Keratinocyte (primary cell): ENCODE measurements around the gene ATIC. TPM values are rescaled to one million over a fixed set of nuclear protein-coding genes. Genes with fewer than 3 reads are reported as not detected.

Experiments
- DNase-seq: peaks from one replicate; pipeline ENCODE4 v3.0.0-alpha.2; 2011; ENCODE audit warnings: low read depth, missing footprints, low spot score
- FAIRE-seq: peaks from 2 replicates; lab custom pipeline; 2011; peaks lifted over from hg19 to GRCh38; lab: Jason Lieb, UNC
- H2AFZ ChIP-seq: 2 replicates; pipeline ENCODE4 v1.6.0; 2012; ENCODE audit warnings: low read length, control low read depth, inconsistent platforms; ENCODE audit not compliant: control insufficient read depth
- H3K27ac ChIP-seq: 2 replicates; pipeline ENCODE4 v1.5.1; 2011; ENCODE audit warnings: low read length; ENCODE audit not compliant: control insufficient read depth, insufficient read depth
- H3K27me3 ChIP-seq: 3 replicates; pipeline ENCODE4 v1.6.0; 2011; ENCODE audit warnings: low read length; ENCODE audit not compliant: control insufficient read depth, insufficient read depth; ENCODE audit errors: extremely low read depth
- H3K36me3 ChIP-seq, 2 experiments: 2 replicates in 1 of 2; 3 replicates in 1 of 2; pipeline ENCODE4 v1.5.1; 2011; ENCODE audit warnings: low read length in 2 of 2, mild to moderate bottlenecking in 1 of 2; ENCODE audit not compliant: control insufficient read depth in 2 of 2, insufficient read depth in 2 of 2; ENCODE audit errors: extremely low read depth in 1 of 2
- H3K4me1 ChIP-seq: 3 replicates; pipeline ENCODE4 v1.5.1; 2011; ENCODE audit warnings: low read length; ENCODE audit not compliant: control insufficient read depth, insufficient read depth; ENCODE audit errors: extremely low read depth
- H3K4me2 ChIP-seq: 3 replicates; pipeline ENCODE4 v1.6.0; 2011; ENCODE audit warnings: low read depth, low read length; ENCODE audit not compliant: control insufficient read depth, insufficient read depth; ENCODE audit errors: extremely low read depth
- H3K4me3 ChIP-seq, 3 experiments: fragments of 200-600 bp in 1 of 3; sonication (generic) in 1 of 3; 2 replicates in 2 of 3; 3 replicates in 1 of 3; pipeline ENCODE4 v1.5.1; 2011 to 2016; ENCODE audit warnings: low read length in 3 of 3, mild to moderate bottlenecking in 3 of 3, control low read depth in 2 of 3, inconsistent platforms in 1 of 3, low read depth in 1 of 3, mixed read lengths in 1 of 3, mixed run types in 1 of 3, moderate library complexity in 1 of 3; ENCODE audit not compliant: control insufficient read depth in 2 of 3, insufficient read depth in 2 of 3; ENCODE audit errors: extremely low read depth in 1 of 3
- H3K79me2 ChIP-seq: 2 replicates; pipeline ENCODE4 v1.6.0; 2012; ENCODE audit warnings: low read length; ENCODE audit not compliant: control insufficient read depth, insufficient read depth
- H3K9ac ChIP-seq: 3 replicates; pipeline ENCODE4 v1.6.0; 2011; ENCODE audit warnings: low read length; ENCODE audit not compliant: control insufficient read depth, insufficient read depth; ENCODE audit errors: extremely low read depth
- H3K9me1 ChIP-seq: 3 replicates; pipeline ENCODE4 v1.6.0; 2011; ENCODE audit warnings: low read length; ENCODE audit not compliant: control insufficient read depth, insufficient read depth; ENCODE audit errors: extremely low read depth
- H3K9me3 ChIP-seq: 2 replicates; pipeline ENCODE4 v1.5.1; 2012; ENCODE audit warnings: low read depth, low read length; ENCODE audit not compliant: control insufficient read depth
- H4K20me1 ChIP-seq: 3 replicates; pipeline ENCODE4 v1.6.0; 2011; ENCODE audit warnings: low read length; ENCODE audit not compliant: control insufficient read depth, insufficient read depth; ENCODE audit errors: extremely low read depth
- EZH2 ChIP-seq: IDR thresholded peaks from one replicate; pipeline ENCODE4 v1.6.1; 2012; ENCODE audit warnings: inconsistent platforms, mild to moderate bottlenecking, low read length, moderate library complexity
- dilution Hi-C: fragments of 300-500 bp; cut with MboI; formaldehyde crosslinking; loops from one replicate; pipeline ENCODE4 v1.7.0; 2020; ENCODE audit warnings: low sequenced_read_pairs; ENCODE audit not compliant: extremely low pct_ligation_motif_present
- polyA plus RNA-seq, 5 experiments: library from polyadenylated mRNA; depleted of rRNA in 3 of 5; stranded (reverse) in 3 of 5; stranded (forward) in 1 of 5; unstranded in 1 of 5; fragments of >200 nt; gene quantifications; 1 replicate in 1 of 5; 2 replicates in 3 of 5; 3 replicates in 1 of 5; pipeline versions ENCODE4 v1.2.1 to v1.2.3, GENCODE V29; 2011 to 2012; ENCODE audit warnings: missing spikeins in 2 of 5, low read depth in 1 of 5, low replicate concordance in 1 of 5
- TF ChIP-seq, protein P1 (sequence below), 3 experiments: IDR thresholded peaks in 1 of 3; conservative IDR thresholded peaks in 1 of 3; optimal IDR thresholded peaks in 1 of 3; 2 replicates in 2 of 3; 3 replicates in 1 of 3; pipeline versions ENCODE3 to v1.5.1; 2011; ENCODE audit warnings: low read length in 3 of 3, mild to moderate bottlenecking in 3 of 3, moderate library complexity in 2 of 3, control low read depth in 1 of 3, inconsistent platforms in 1 of 3; ENCODE audit not compliant: insufficient read depth in 2 of 3; ENCODE audit errors: extremely low read depth in 1 of 3

The ATIC gene
- polyA plus RNA-seq, 1 donor (not counting 4 experiments of a cell fraction or from before 2014, with no cell fraction given) = 110 TPM

DNA sequence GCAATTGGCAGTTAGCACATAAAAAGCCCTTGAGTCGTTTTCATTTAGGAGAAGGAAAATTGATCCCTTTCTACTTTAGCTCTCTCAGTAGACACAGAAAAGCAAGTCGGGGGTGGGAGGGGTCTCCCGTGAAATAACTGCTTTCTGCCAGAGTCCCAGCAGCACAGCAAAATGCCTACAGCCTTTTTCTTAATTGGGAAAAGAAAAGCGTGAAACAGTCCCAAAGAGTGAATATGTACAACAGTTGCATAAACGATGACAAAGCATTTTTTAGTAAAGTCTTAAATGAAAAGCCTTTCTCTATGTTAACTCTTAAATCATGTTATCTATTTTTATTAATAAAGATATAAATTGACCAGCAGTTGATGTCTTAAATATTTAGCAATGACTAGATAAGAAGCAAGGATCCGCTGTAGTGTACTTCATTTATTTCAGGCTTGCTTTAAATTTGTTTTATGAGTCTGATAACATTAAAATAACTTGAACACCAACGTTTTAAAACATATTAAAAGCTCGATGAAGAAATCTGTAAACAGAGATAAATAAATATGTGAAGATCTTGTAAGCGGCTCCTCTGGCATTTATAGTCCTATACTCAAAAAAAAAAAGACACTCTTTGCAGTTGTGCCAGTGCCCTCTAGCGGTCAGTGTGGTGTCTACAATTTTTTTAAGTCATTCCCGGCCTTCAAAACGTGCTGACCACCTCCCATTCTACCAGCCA, 42.3 kb upstream of the ATIC start:
- H3K9ac ChIP-seq = no peak overlapping the region
- peak overlapping the region; percentile 48 for H3K4me2 ChIP-seq
- FAIRE-seq (no peak), DNase-seq (peak; percentile 36)
- H3K79me2 ChIP-seq = no peaks in the 10 kb centered on the region
- H2AFZ ChIP-seq = peak overlapping the region; percentile 65
- no peaks in the 10 kb centered on the region for H3K9me1 ChIP-seq
- no peaks in the 10 kb centered on the region for H3K36me3 ChIP-seq
- no peak overlapping the region for H3K27ac ChIP-seq
- dilution Hi-C loops = no loop called here
- no peaks in the 10 kb centered on the region for H3K9me3 ChIP-seq
- no peaks in the 10 kb centered on the region for H3K4me1 ChIP-seq
- no peak overlapping the region for H3K4me3 ChIP-seq
- no peaks in the 10 kb centered on the region for H3K27me3 ChIP-seq
- H4K20me1 ChIP-seq = no peaks in the 10 kb centered on the region
- TF ChIP-seq EZH2 = no peak
- TF ChIP-seq, protein P1, sequence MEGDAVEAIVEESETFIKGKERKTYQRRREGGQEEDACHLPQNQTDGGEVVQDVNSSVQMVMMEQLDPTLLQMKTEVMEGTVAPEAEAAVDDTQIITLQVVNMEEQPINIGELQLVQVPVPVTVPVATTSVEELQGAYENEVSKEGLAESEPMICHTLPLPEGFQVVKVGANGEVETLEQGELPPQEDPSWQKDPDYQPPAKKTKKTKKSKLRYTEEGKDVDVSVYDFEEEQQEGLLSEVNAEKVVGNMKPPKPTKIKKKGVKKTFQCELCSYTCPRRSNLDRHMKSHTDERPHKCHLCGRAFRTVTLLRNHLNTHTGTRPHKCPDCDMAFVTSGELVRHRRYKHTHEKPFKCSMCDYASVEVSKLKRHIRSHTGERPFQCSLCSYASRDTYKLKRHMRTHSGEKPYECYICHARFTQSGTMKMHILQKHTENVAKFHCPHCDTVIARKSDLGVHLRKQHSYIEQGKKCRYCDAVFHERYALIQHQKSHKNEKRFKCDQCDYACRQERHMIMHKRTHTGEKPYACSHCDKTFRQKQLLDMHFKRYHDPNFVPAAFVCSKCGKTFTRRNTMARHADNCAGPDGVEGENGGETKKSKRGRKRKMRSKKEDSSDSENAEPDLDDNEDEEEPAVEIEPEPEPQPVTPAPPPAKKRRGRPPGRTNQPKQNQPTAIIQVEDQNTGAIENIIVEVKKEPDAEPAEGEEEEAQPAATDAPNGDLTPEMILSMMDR (optimal IDR thresholded peaks at IDR 0.05 in 1 of 3, IDR thresholded peaks at IDR 0.05 in 1 of 3, conservative IDR thresholded peaks at IDR 0.05 in 1 of 3; ENCODE audit: extremely low read depth in 1 of 3, insufficient read depth in 2 of 3, low read length in 3 of 3) = peak; percentile 55 to 67 (median 64)

DNA sequence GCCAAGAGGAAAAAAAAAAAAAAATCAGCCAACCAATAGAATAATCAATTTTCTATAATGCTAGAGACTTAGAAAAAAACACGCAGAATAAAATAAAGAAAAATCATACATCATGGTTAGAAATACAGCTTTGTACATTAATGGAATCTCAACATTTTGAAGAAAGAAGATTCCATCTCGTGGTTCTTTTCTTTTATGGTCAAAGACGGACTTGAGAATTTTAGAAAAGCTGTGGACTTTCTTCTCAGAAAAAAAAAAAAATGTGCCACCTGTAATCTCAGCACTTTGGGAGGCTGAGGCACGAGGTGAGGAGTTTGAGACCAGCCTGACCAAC, 41.8 kb upstream of the ATIC start:
- TF ChIP-seq, protein P1 (optimal IDR thresholded peaks at IDR 0.05 in 1 of 3, IDR thresholded peaks at IDR 0.05 in 1 of 3, conservative IDR thresholded peaks at IDR 0.05 in 1 of 3; ENCODE audit: extremely low read depth in 1 of 3, insufficient read depth in 2 of 3, low read length in 3 of 3) = no peak
- no peak for TF ChIP-seq EZH2
- H3K27ac ChIP-seq = no peak overlapping the region
- no peak overlapping the region for H3K4me3 ChIP-seq
- H3K9me3 ChIP-seq = no peaks in the 10 kb centered on the region
- no peaks in the 10 kb centered on the region for H3K79me2 ChIP-seq
- no peaks in the 10 kb centered on the region for H3K4me1 ChIP-seq
- dilution Hi-C loops = no loop called here
- FAIRE-seq (no peak), DNase-seq (no peak)
- no peak overlapping the region for H3K4me2 ChIP-seq
- no peaks in the 10 kb centered on the region for H3K36me3 ChIP-seq
- H3K9ac ChIP-seq = no peak overlapping the region
- H3K9me1 ChIP-seq = no peaks in the 10 kb centered on the region
- no peaks in the 10 kb centered on the region for H4K20me1 ChIP-seq
- H2AFZ ChIP-seq = no peak overlapping the region
- no peaks in the 10 kb centered on the region for H3K27me3 ChIP-seq
